Endothelial cell of umbilical vein (primary cell): ENCODE results near the gene GRAMD1B. TPM values are rescaled to one million over a fixed set of nuclear protein-coding genes. Genes with fewer than 3 reads are reported as not detected.
A peak's percentile ranks its signal among the peaks of the same experiment; 100 is the strongest.

Experiments
- BruUV-seq: library from RNA; stranded (reverse); fragments of 400-500 nt; replicated peaks from 2 replicates; lab custom pipeline; 2021; lab: Mats Ljungman, UMichigan
- CTCF ChIA-PET: fragments of 300-600, 350-600 bp; sonication (Branson Sonifier 250); formaldehyde crosslinking; loops from one replicate; lab custom pipeline; 2021; ENCODE audit warnings: antibody characterized with exemption, inconsistent platforms; lab: Charles Lee
- POLR2A ChIA-PET: fragments of 300-600, 350-600 bp; sonication (Branson Sonifier 250); formaldehyde crosslinking; loops from one replicate; lab custom pipeline; 2021; ENCODE audit warnings: antibody characterized with exemption, inconsistent platforms; lab: Charles Lee
- DNase-seq: peaks from one replicate; pipeline ENCODE4 v3.0.0-alpha.2; 2011; ENCODE audit warnings: low read depth, low spot score
- FAIRE-seq: peaks from 2 replicates; lab custom pipeline; 2011; peaks lifted over from hg19 to GRCh38; lab: Jason Lieb, UNC
- H2AFZ ChIP-seq: 2 replicates; pipeline ENCODE4 v1.6.0; 2012; ENCODE audit warnings: low read depth, low read length, control low read depth, inconsistent platforms
- H3K27ac ChIP-seq: 2 replicates; pipeline ENCODE4 v1.5.1; 2011; ENCODE audit warnings: low read depth, mild to moderate bottlenecking, control low read depth, low read length, moderate library complexity; ENCODE audit not compliant: insufficient read depth
- H3K27me3 ChIP-seq, 2 experiments: 2 replicates each; pipeline versions ENCODE4 v1.6.0 to v1.6.1; 2011; ENCODE audit warnings: low read length in 2 of 2, mixed read lengths in 1 of 2; ENCODE audit not compliant: control insufficient read depth in 2 of 2, insufficient read depth in 2 of 2
- H3K36me3 ChIP-seq, 2 experiments: 2 replicates in 1 of 2; 3 replicates in 1 of 2; pipeline ENCODE4 v1.5.1; 2011; ENCODE audit warnings: low read length in 2 of 2, mild to moderate bottlenecking in 1 of 2, moderate library complexity in 1 of 2; ENCODE audit not compliant: control insufficient read depth in 2 of 2, insufficient read depth in 2 of 2; ENCODE audit errors: extremely low read depth in 1 of 2
- H3K4me1 ChIP-seq: 3 replicates; pipeline ENCODE4 v1.5.1; 2011; ENCODE audit warnings: mild to moderate bottlenecking, low read length; ENCODE audit not compliant: control insufficient read depth, insufficient read depth; ENCODE audit errors: extremely low read depth
- H3K4me2 ChIP-seq: 2 replicates; pipeline ENCODE4 v1.6.1; 2011; ENCODE audit warnings: low read length, control low read depth, mixed read lengths; ENCODE audit not compliant: insufficient read depth
- H3K4me3 ChIP-seq, 3 experiments: fragments of 200-600 bp in 1 of 3; sonication (generic), shearing (Covaris generic) in 1 of 3; replicated peaks in 1 of 3; 2 replicates each; pipeline ENCODE4 v1.5.1; 2011 to 2016; ENCODE audit warnings: control low read depth in 3 of 3, low read length in 3 of 3, mild to moderate bottlenecking in 2 of 3, inconsistent platforms in 1 of 3, low read depth in 1 of 3, moderate library complexity in 1 of 3; ENCODE audit not compliant: insufficient read depth in 1 of 3
- H3K79me2 ChIP-seq: 2 replicates; pipeline ENCODE4 v1.6.0; 2012; ENCODE audit warnings: low read length, inconsistent platforms; ENCODE audit not compliant: control insufficient read depth, insufficient read depth
- H3K9ac ChIP-seq: replicated peaks from 2 replicates; pipeline ENCODE3; 2011; ENCODE audit warnings: low read length, control low read depth; ENCODE audit not compliant: insufficient read depth; ENCODE audit errors: extremely low read depth
- H3K9me1 ChIP-seq: replicated peaks from 3 replicates; pipeline ENCODE4 v1.6.0; 2011; ENCODE audit warnings: mild to moderate bottlenecking, low read length; ENCODE audit not compliant: control insufficient read depth, insufficient read depth; ENCODE audit errors: extremely low read depth
- H3K9me3 ChIP-seq: replicated peaks from 2 replicates; pipeline ENCODE4 v1.5.1; 2012; ENCODE audit warnings: low read length, inconsistent platforms; ENCODE audit not compliant: control insufficient read depth, insufficient read depth
- H4K20me1 ChIP-seq: replicated peaks from 2 replicates; pipeline ENCODE3; 2011; ENCODE audit warnings: mild to moderate bottlenecking, low read length; ENCODE audit not compliant: control insufficient read depth, insufficient read depth; ENCODE audit errors: extremely low read depth
- EZH2 ChIP-seq: IDR thresholded peaks from 2 replicates; pipeline ENCODE4 v1.6.1; 2012; ENCODE audit warnings: borderline replicate concordance, low read depth, mild to moderate bottlenecking, moderate library complexity, low read length, inconsistent platforms; ENCODE audit not compliant: severe bottlenecking
- FOS ChIP-seq: IDR thresholded peaks from 2 replicates; pipeline ENCODE4 v1.6.1; 2011; ENCODE audit warnings: mild to moderate bottlenecking, low read length, moderate library complexity, borderline replicate concordance; ENCODE audit not compliant: insufficient read depth
- GATA2 ChIP-seq: IDR thresholded peaks from 2 replicates; pipeline ENCODE4 v1.7.0; 2011; ENCODE audit warnings: low read depth, mild to moderate bottlenecking, moderate library complexity, mixed read lengths, low read length; ENCODE audit not compliant: insufficient read length, insufficient read depth
- JUN ChIP-seq: IDR thresholded peaks from 2 replicates; pipeline ENCODE4 v1.6.1; 2011; ENCODE audit warnings: borderline replicate concordance, low read depth; ENCODE audit not compliant: insufficient read length, insufficient read depth
- MYC ChIP-seq: IDR thresholded peaks from one replicate; pipeline ENCODE4 v1.6.1; 2011; ENCODE audit warnings: mild to moderate bottlenecking, low read depth, low read length
- POLR2A ChIP-seq: IDR thresholded peaks from 2 replicates; pipeline ENCODE4 v1.6.1; 2012; ENCODE audit warnings: low read depth, mild to moderate bottlenecking, control low read depth, low read length
- POLR2AphosphoS5 ChIP-seq: IDR thresholded peaks from 2 replicates; pipeline ENCODE4 v1.6.1; 2012; ENCODE audit warnings: low read depth, mild to moderate bottlenecking, control low read depth, low read length, moderate library complexity; ENCODE audit not compliant: insufficient read depth
- dilution Hi-C: fragments of 300-500 bp; cut with MboI; formaldehyde crosslinking; loops from one replicate; pipeline ENCODE4 v1.15.0; 2019; ENCODE audit warnings: low sequenced_read_pairs; ENCODE audit not compliant: extremely low pct_ligation_motif_present
- intact Hi-C: fragments of 100-400 bp; cut with micrococcal nuclease; formaldehyde crosslinking; loops from one replicate; pipeline ENCODE4 v1.10.0; 2022
- polyA plus RNA-seq, 4 experiments: library from polyadenylated mRNA; depleted of rRNA in 3 of 4; stranded (reverse) in 3 of 4; unstranded in 1 of 4; fragments of >200 nt; gene quantifications; 2 replicates each; pipeline versions ENCODE4 v1.2.1 to v1.2.3, GENCODE V29; 2011 to 2012; ENCODE audit warnings: missing spikeins in 1 of 4
- total RNA-seq: library from RNA; stranded (reverse); gene quantifications from 2 replicates; pipeline ENCODE4 v1.2.3, GENCODE V29; 2021
- TF ChIP-seq, protein P1 (sequence below): IDR thresholded peaks from 2 replicates; pipeline ENCODE4 v1.6.1; 2011; ENCODE audit not compliant: insufficient read depth, insufficient read length
- TF ChIP-seq, protein P2 (sequence below), 2 donors: IDR thresholded peaks; 1 replicate in 1 of 2; 2 replicates in 1 of 2; pipeline ENCODE4 v1.5.1; 2011; ENCODE audit warnings: low read length in 2 of 2, mild to moderate bottlenecking in 2 of 2, moderate library complexity in 2 of 2, control low read depth in 1 of 2, inconsistent platforms in 1 of 2, low read depth in 1 of 2; ENCODE audit not compliant: insufficient read depth in 1 of 2; ENCODE audit errors: extremely low read depth in 1 of 2

Gene GRAMD1B
- total and polyA plus RNA-seq, 2 donors (not counting 3 experiments of a cell fraction or from before 2014, with no cell fraction given) = 5.1 to 11.1 TPM

DNA sequence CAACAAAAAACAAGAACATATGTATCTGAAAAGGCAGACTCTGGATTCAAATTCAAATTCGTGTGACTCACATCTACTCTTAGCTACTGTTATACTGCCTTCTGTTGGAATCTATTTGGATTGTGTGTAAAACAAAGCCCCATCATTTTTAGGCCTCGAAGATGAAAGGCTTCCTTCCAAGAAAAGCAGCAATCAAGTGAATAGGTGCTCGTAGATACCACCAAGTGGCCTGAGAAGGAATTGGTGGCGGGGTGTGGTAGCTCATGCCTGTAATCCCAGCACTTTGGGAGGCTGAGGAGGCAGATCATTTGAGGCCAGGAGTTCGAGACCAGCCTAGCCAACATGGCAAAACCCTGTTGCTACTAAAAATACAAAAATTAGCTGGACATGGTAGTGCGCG, 4.2 kb downstream of the GRAMD1B start:
- Histone ChIP-seq H2AFZ (no peak overlapping the region), H3K4me3 (no peak overlapping the region), H3K79me2 (no peaks in the 10 kb centered on the region), H3K36me3 (no peaks in the 10 kb centered on the region), H3K9me3 (no peaks in the 10 kb centered on the region), H3K9me1 (no peaks in the 10 kb centered on the region), H3K4me1 (peaks cover 11% of the 10 kb centered on the region), H3K4me2 (no peak overlapping the region), H4K20me1 (no peaks in the 10 kb centered on the region), H3K27me3 (no peaks in the 10 kb centered on the region), H3K9ac (no peak overlapping the region), H3K27ac (no peak overlapping the region)
- FAIRE-seq (peak; percentile 12), DNase-seq (peak; percentile 25)
- intact Hi-C loops = loop anchor here (5.0 kb wide), 1 partner anchor 372 kb away; the partner anchor contains the start of gene HSPA8
- dilution Hi-C loops = no loop called here
- POLR2A ChIA-PET = no interaction called here
- CTCF ChIA-PET = interaction anchor here (0.6 to 3.2 kb wide), 14 partner anchors 17 to 331 kb away, joined by 3 to 36 read pairs (median 5); no protein-coding TSS in a partner anchor
- TF ChIP-seq, protein P1, sequence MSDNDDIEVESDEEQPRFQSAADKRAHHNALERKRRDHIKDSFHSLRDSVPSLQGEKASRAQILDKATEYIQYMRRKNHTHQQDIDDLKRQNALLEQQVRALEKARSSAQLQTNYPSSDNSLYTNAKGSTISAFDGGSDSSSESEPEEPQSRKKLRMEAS = no peak
- TF ChIP-seq, protein P2, sequence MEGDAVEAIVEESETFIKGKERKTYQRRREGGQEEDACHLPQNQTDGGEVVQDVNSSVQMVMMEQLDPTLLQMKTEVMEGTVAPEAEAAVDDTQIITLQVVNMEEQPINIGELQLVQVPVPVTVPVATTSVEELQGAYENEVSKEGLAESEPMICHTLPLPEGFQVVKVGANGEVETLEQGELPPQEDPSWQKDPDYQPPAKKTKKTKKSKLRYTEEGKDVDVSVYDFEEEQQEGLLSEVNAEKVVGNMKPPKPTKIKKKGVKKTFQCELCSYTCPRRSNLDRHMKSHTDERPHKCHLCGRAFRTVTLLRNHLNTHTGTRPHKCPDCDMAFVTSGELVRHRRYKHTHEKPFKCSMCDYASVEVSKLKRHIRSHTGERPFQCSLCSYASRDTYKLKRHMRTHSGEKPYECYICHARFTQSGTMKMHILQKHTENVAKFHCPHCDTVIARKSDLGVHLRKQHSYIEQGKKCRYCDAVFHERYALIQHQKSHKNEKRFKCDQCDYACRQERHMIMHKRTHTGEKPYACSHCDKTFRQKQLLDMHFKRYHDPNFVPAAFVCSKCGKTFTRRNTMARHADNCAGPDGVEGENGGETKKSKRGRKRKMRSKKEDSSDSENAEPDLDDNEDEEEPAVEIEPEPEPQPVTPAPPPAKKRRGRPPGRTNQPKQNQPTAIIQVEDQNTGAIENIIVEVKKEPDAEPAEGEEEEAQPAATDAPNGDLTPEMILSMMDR (IDR thresholded peaks at IDR 0.05; ENCODE audit: extremely low read depth in 1 of 2, insufficient read depth in 1 of 2, low read depth in 1 of 2, low read length in 2 of 2) = peak in 1 of 2 donors; percentile 34
- no TSS peak for BruUV-seq

DNA sequence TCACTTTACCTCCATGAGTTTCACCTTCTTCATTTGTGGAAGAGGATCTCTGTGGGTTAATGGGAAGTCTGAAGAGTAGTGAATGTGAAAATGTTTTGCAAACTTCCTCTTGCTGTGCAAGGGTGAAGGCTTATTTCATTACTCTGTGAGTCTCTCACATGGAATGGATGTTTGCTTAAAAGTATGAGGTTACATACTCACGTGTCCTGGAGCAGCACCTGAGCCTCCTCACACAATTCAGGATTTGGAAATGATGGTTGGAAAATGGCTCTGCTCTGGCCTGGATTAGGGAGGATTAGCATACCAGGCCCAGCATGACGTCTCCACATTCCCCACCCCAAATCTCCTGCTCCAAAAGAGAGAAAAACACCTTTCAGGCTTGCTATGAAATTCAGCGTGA, 4.8 kb downstream of the GRAMD1B start:
- Histone ChIP-seq H3K9me1 (no peaks in the 10 kb centered on the region), H3K4me1 (peaks cover 8% of the 10 kb centered on the region), H3K79me2 (no peaks in the 10 kb centered on the region), H3K36me3 (no peaks in the 10 kb centered on the region), H3K9me3 (no peaks in the 10 kb centered on the region), H3K27ac (no peak overlapping the region), H3K9ac (no peak overlapping the region), H3K4me2 (no peak overlapping the region), H3K4me3 (no peak overlapping the region), H2AFZ (no peak overlapping the region), H4K20me1 (no peaks in the 10 kb centered on the region), H3K27me3 (no peaks in the 10 kb centered on the region)
- TF ChIP-seq, protein P2 (IDR thresholded peaks at IDR 0.05; ENCODE audit: extremely low read depth in 1 of 2, insufficient read depth in 1 of 2, low read depth in 1 of 2, low read length in 2 of 2) = no peak
- TF ChIP-seq FOS = no peak
- TF ChIP-seq POLR2A = no peak
- TF ChIP-seq JUN = no peak
- TF ChIP-seq GATA2 = no peak
- TF ChIP-seq POLR2AphosphoS5 = no peak
- TF ChIP-seq MYC = no peak
- no peak for TF ChIP-seq EZH2
- TF ChIP-seq, protein P1 = no peak
- BruUV-seq = no TSS peak
- ChIA-PET POLR2A (no interaction called here), CTCF (interaction anchor here (0.6 to 3.2 kb wide), 13 partner anchors 16 to 332 kb away, joined by 3 to 36 read pairs (median 5); no protein-coding TSS in a partner anchor)
- no peak for FAIRE-seq
- intact Hi-C loops (loop anchor here (5.0 kb wide), 1 partner anchor 373 kb away; the partner anchor contains the start of gene HSPA8), dilution Hi-C loops (no loop called here)
- DNase-seq = no peak
